Stimulated activated naive B cell treated with anti-CD40 and anti-IgM and Interleukin-4, amounts not matched to agents 10 μg/mL and 1 μg/mL and 100 μg/mL, for 72 hours (primary cell): ENCODE data around the gene CSF1.
A peak's percentile ranks its signal among the peaks of the same experiment; 100 is the strongest.

Experiments
- ATAC-seq, 2 donors: fragments of 150-1000 bp; cut with Tn5 transposase; replicated peaks; 2 replicates each; pipeline ENCODE4 v1.10.0; 2021; ENCODE audit warnings: moderate library complexity in 1 of 2
- DNase-seq: peaks from one replicate; pipeline ENCODE4 v3.0.0; 2021
- H3K27ac Mint-ChIP-seq: one replicate; pipeline ENCODE4 v1.8.0; 2022; ENCODE audit warnings: mild to moderate bottlenecking, mixed read lengths
- H3K27me3 Mint-ChIP-seq, 2 donors: one replicate each; pipeline ENCODE4 v1.8.0; 2022; ENCODE audit warnings: mixed read lengths in 2 of 2
- H3K36me3 Mint-ChIP-seq, 2 donors: one replicate each; pipeline ENCODE4 v1.8.0; 2022; ENCODE audit warnings: mixed read lengths in 2 of 2, mild to moderate bottlenecking in 1 of 2
- H3K4me1 Mint-ChIP-seq, 2 donors: one replicate each; pipeline ENCODE4 v1.8.0; 2022; ENCODE audit warnings: mixed read lengths in 2 of 2, mild to moderate bottlenecking in 1 of 2
- H3K4me3 Mint-ChIP-seq, 2 donors: one replicate each; pipeline ENCODE4 v1.8.0; 2022; ENCODE audit warnings: mild to moderate bottlenecking in 2 of 2, mixed read lengths in 2 of 2, moderate library complexity in 1 of 2
- H3K9me3 Mint-ChIP-seq, 2 donors: one replicate each; pipeline ENCODE4 v1.8.0; 2022; ENCODE audit warnings: mixed read lengths in 2 of 2, mild to moderate bottlenecking in 1 of 2

The CSF1 gene

DNA sequence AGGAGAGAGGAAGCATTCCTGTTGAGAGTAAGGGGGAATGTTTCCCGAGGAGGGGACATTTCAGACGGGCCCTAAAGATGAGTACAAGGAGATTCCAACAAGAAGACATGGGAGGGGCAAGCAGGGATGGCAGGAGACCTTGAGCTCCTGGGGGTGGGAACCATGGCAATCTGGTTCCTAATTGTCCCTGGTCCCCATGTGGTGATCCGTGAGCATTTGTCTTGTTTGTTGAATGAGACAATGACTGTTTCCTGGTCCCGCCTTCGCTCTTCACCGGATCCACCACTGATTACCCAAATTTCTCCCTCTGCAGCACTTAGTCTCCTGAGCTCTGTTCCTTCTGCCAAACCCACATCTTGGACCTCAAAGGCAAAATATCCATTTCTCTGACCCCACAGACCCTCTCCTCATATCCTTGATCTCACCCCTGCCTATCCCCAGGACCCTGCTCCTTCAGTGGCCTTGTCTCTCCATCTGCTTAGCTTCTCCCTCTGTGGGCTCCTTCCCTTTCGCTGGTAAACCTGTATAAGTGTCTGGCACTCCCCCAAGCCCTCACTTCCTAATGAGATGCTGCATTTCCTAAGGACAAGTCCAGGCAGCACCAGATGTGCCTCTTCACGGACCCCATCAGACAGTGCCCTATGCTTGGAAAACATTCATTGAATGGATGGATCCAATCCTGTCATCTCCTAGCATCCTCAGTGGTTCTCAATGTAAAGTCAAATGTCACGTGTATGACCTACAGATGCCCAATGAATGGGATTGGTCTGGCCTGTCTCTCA is 8.3 kb upstream of the CSF1 start:
- Mint-ChIP-seq H3K36me3 (peaks cover 6 to 11% of the 10 kb centered on the region in 2 donors), H3K27me3 (peaks cover 4 to 21% of the 10 kb centered on the region in 2 donors), H3K9me3 (peaks cover 0 to 3% of the 10 kb centered on the region in 2 donors), H3K27ac (no peak overlapping the region), H3K4me1 (peaks cover 51 to 66% of the 10 kb centered on the region in 2 donors), H3K4me3 (no peak overlapping the region)
- DNase-seq = no peak
- ATAC-seq = no peak

DNA sequence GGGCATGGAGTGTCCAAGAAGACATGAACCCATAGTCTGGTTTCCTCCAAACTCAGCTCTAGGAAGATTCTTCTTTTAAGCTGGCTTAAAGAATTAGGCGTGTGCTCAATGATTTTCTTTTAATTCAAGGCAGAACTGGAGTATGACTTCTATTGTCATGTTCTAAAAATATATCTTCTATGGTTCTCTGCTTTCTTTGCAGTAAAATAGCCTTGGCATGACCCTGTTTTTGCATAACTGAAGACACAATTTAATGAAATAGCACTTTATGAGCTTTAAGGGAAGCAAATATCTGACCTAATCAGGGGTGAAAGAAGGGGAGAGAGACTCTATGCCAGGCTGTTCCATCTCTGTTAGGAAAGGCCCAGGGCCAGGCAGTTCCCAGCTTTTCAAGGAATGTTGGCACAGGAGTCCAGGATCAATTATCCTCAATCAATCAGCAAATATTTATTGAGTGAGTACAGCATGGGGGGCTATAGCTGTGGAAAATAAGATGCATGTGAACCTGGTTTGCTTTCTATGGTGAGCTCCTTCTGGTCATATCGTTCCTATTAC is 7.2 kb upstream of the CSF1 start:
- Mint-ChIP-seq H3K36me3 (peaks cover 6 to 11% of the 10 kb centered on the region in 2 donors), H3K27ac (peak overlapping the region; percentile 31), H3K4me3 (no peak overlapping the region), H3K27me3 (peaks cover 4 to 21% of the 10 kb centered on the region in 2 donors), H3K9me3 (peaks cover 0 to 3% of the 10 kb centered on the region in 2 donors), H3K4me1 (peaks cover 61 to 76% of the 10 kb centered on the region in 2 donors)
- DNase-seq (no peak), ATAC-seq (no peak)

DNA sequence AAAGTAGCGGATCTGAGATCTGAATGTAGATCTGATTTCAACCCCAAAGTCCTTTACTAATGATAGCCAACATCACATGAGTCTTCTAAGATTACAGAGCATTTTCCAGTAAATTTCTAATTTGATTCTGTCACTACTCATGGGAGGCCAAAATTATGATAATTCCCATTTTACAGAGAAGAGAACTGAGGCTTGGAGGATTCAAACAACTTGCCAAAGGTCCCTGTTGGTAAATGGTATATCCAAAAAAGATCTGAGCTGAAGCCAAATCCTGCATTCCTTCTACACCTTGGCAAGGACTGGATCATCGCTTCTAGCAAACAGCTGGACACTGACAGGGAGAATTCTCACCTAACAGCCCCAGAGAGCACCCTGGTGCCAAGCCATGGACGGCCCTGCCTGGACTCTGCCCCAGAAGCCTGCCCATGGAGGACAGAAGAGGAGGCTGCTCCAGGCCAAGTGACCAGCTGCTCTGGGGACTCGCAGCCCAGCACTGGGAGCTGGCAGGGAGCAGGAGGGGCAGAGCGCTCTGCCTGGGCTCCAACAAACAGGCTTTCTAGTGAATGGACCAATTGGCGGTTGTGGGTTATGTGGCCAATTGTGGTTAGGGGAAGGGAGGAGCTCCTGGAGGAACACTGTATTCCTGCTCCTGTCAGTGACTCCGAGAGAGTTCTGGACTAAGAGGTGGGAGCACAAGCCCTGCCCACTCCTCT is 6.4 kb upstream of the CSF1 start:
- peaks cover 69 to 84% of the 10 kb centered on the region in 2 donors for H3K4me1 Mint-ChIP-seq
- peaks cover 0 to 3% of the 10 kb centered on the region in 2 donors for H3K9me3 Mint-ChIP-seq
- H3K4me3 Mint-ChIP-seq = no peak overlapping the region
- H3K36me3 Mint-ChIP-seq = peaks cover 6 to 11% of the 10 kb centered on the region in 2 donors
- H3K27ac Mint-ChIP-seq = peak overlapping the region; percentile 72
- DNase-seq (no peak), ATAC-seq (no peak)
- H3K27me3 Mint-ChIP-seq = peaks cover 4 to 21% of the 10 kb centered on the region in 2 donors

DNA sequence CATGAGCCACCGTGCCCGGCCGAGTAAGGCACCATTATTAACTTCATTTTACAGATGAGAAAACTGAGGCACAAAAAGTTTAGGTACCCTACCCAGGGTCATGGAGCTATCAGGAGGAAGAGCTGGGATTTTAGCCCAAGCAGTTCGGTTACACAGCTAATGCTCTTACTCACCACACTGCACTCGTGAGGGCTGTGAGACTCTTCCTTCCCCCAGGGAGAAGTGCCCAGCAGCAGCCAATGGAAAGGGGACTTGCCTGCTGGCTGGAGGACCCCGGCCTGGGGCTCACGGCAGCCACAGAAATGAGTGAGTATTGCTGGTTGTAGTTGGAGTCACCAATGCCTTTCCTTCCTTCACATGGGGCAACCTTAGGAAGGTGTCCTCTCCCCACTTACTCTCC is 5.2 kb upstream of the CSF1 start:
- Mint-ChIP-seq H3K4me3 (peak overlapping the region; percentile 63 to 74), H3K27me3 (peaks cover 4 to 20% of the 10 kb centered on the region in 2 donors), H3K4me1 (peaks cover 80 to 95% of the 10 kb centered on the region in 2 donors), H3K36me3 (peaks cover 6 to 15% of the 10 kb centered on the region in 2 donors), H3K27ac (peak overlapping the region; percentile 99), H3K9me3 (peaks cover 0 to 3% of the 10 kb centered on the region in 2 donors)
- ATAC-seq (peak; percentile 28 to 38), DNase-seq (no peak)

DNA sequence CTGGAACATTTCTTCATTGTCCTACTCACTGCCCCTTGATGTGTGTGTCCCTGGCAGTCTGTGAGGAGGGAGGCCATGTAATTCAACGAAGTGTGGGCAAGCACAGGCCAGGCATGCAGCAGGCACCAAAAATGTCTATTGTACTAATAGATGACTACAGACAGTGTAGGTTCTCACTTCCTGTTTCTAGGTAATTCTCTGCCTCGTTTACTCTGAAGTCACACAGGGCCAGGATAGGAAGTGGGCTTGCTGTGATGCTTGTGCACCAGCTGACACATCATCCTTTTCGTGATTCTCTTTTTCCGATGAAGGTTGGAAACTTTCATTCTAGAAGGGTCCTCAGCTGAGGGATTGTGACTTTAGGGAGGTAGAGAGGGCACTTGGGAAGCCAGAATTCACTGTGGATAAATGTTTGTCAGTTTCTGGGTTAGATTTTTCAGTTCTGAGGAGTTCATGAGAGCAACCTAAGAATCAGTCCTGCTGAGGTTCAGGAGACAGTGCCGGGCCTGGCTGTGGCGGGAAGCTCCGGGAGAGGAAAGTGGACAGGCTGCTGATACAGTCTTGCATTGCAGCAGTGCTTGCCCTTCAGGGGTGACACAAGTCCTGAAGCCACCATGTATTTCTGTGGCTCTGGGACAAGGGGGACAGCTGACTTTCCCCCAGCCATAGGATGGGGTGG is 4.3 kb upstream of the CSF1 start:
- Mint-ChIP-seq H3K36me3 (peaks cover 7 to 20% of the 10 kb centered on the region in 2 donors), H3K27me3 (peaks cover 1 to 12% of the 10 kb centered on the region in 2 donors), H3K27ac (peak overlapping the region; percentile 99), H3K4me1 (peaks cover 74 to 87% of the 10 kb centered on the region in 2 donors), H3K9me3 (peaks cover 0 to 3% of the 10 kb centered on the region in 2 donors), H3K4me3 (peak overlapping the region; percentile 63 to 74)
- ATAC-seq = peak; percentile 90 to 93
- peak; percentile 77 for DNase-seq

DNA sequence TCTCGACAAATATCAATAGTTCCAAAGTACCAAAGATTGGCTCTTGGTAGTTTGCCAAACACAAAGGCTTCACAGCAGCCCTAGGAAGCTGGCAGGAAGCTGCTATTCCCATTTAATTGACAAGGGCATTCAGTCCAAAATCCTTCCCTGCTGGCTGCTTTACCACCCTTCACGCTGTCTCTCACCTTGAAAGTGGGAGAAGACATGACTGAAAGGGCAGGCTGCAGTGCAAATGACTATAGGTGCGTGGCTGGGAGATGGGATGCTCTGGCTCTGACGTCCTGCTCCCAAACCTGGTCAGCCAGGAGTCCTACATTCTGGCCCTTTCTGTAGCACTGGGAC is 3.8 kb upstream of the CSF1 start:
- peaks cover 7 to 25% of the 10 kb centered on the region in 2 donors for H3K36me3 Mint-ChIP-seq
- H3K27ac Mint-ChIP-seq = peak overlapping the region; percentile 99
- no peak for DNase-seq
- no peak for ATAC-seq
- H3K27me3 Mint-ChIP-seq = peaks cover 0 to 10% of the 10 kb centered on the region in 2 donors
- H3K4me3 Mint-ChIP-seq = peak overlapping the region in 1 of 2 donors; percentile 30
- H3K4me1 Mint-ChIP-seq = peaks cover 74 to 87% of the 10 kb centered on the region in 2 donors
- H3K9me3 Mint-ChIP-seq = peaks cover 0 to 3% of the 10 kb centered on the region in 2 donors

DNA sequence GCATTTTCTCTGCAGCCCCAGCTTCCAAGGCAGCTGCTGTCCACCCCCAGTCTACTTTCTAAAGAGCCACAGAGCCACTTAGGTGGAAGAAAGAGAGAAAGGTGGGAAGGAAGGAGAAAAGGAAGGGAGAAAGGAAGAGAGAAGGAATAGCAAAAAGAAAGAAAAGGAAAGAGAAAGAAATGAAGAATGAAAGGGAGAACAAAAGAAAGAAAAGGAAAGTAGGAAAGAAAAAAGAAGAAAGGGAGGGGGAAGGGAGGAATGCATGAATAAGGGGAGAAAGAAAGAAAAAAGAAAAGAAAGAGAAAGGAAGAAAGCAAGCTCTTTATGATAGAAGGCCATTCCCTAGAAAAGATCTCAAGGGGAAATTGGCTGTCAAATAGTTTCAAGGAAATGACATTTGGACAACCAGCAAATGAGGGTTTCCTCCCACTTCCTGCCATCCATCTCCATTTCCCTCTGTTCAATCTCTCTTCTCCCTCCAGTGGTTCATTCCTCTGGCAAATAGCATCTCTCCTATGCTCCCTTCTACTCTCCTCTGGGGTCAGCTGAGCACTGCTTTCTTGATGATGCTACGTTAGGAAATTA is 3.4 kb upstream of the CSF1 start:
- peaks cover 0 to 9% of the 10 kb centered on the region in 2 donors for H3K27me3 Mint-ChIP-seq
- no peak for DNase-seq
- no peak for ATAC-seq
- H3K4me1 Mint-ChIP-seq = peaks cover 74 to 87% of the 10 kb centered on the region in 2 donors
- peaks cover 0 to 3% of the 10 kb centered on the region in 2 donors for H3K9me3 Mint-ChIP-seq
- H3K27ac Mint-ChIP-seq = peak overlapping the region; percentile 99
- H3K4me3 Mint-ChIP-seq = peak overlapping the region in 1 of 2 donors; percentile 30
- peaks cover 10 to 30% of the 10 kb centered on the region in 2 donors for H3K36me3 Mint-ChIP-seq

DNA sequence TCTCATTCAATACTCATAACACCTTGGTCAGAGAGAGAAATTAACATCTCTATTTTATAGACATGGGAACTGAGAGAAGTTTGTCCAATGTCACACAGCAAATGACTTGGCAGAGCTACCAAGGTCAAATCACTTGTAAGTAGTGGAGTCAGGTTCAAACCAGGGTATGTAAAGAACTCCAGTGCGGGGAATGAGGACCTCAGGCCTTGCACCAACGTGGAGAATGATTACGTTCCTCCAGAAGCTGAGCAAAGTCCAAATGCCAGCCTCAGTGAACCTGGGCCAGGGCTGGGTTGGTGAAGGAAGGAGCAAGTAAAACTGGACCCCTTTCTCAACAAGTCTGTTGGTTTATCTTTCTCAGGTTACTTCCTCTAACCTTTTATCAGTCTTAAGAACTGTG is 1.8 kb upstream of the CSF1 start:
- H3K27ac Mint-ChIP-seq = peak overlapping the region; percentile 99
- DNase-seq (no peak), ATAC-seq (no peak)
- no peaks in the 10 kb centered on the region for H3K9me3 Mint-ChIP-seq
- peaks cover 22 to 43% of the 10 kb centered on the region in 2 donors for H3K36me3 Mint-ChIP-seq
- peaks cover 75 to 87% of the 10 kb centered on the region in 2 donors for H3K4me1 Mint-ChIP-seq
- H3K27me3 Mint-ChIP-seq = peaks cover 7 to 8% of the 10 kb centered on the region in 2 donors
- peak overlapping the region in 1 of 2 donors; percentile 23 for H3K4me3 Mint-ChIP-seq

DNA sequence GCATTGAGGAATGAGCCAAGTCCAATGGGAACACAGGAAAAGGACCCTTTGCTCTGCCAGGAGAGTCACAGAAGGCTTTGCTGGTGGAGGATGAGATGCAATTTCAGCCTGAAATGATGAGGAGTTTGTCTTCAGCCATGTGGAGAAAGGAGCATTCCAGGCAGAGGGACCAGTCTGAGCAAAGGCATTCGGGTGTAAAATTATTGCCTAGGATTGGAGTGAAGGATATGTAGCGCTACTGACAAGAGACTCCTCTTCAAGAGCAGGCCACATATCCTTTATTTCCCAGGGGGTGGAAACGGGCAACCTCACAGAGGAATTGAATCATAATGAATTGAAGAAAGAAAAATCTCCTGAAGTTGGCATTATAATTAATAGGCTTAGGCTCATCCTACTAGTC is 1.1 kb upstream of the CSF1 start:
- peak overlapping the region; percentile 95 for H3K27ac Mint-ChIP-seq
- ATAC-seq (no peak), DNase-seq (no peak)
- peaks cover 27 to 48% of the 10 kb centered on the region in 2 donors for H3K36me3 Mint-ChIP-seq
- no peaks in the 10 kb centered on the region for H3K9me3 Mint-ChIP-seq
- peaks cover 8 to 11% of the 10 kb centered on the region in 2 donors for H3K27me3 Mint-ChIP-seq
- peaks cover 73 to 85% of the 10 kb centered on the region in 2 donors for H3K4me1 Mint-ChIP-seq
- H3K4me3 Mint-ChIP-seq = peak overlapping the region; percentile 86 to 98

DNA sequence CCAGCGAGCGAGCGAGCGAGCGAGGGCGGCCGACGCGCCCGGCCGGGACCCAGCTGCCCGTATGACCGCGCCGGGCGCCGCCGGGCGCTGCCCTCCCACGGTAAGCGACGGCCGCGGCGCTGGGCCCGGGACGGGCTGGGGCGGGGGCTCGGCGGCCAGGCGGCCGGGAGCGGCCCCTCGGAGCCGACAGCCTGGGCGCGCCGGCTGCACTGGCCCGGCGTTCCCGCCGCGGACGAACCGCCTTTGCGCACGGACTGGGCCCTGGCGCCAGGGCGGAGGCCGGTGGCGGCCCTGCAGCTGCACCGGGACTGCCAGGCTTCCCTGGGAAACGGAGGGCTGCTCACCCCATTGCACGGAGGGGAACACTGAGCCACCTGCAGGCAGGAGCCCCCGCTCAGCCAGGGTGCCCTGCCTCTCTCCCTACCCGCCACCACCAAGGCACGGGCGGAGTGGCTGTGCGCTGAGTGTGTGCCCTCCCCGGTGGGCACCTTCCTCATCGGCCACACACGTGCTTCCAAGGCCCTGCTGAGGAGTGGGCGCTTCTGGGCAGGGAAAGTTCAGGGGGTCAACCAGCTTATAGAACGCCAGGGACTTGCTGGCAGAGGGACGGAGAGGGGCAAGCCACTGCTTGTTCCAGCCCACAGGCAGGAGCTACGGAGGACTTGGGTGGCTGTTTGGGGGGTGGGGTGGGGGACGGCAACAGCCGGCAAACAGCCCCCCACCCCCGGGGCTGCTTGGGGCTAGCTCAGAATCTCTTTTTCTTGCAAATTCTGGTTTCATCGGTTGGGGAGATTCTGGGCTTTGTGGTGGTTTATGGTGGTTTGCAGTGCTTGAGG is 532 bp downstream of the CSF1 start:
- Mint-ChIP-seq H3K36me3 (peaks cover 41 to 59% of the 10 kb centered on the region in 2 donors), H3K27ac (peak overlapping the region; percentile 95), H3K27me3 (peaks cover 10 to 11% of the 10 kb centered on the region in 2 donors), H3K4me1 (peaks cover 68 to 80% of the 10 kb centered on the region in 2 donors), H3K4me3 (peak overlapping the region; percentile 92 to 98), H3K9me3 (no peaks in the 10 kb centered on the region)
- DNase-seq = no peak
- ATAC-seq = peak in 1 of 2 donors; percentile 10

DNA sequence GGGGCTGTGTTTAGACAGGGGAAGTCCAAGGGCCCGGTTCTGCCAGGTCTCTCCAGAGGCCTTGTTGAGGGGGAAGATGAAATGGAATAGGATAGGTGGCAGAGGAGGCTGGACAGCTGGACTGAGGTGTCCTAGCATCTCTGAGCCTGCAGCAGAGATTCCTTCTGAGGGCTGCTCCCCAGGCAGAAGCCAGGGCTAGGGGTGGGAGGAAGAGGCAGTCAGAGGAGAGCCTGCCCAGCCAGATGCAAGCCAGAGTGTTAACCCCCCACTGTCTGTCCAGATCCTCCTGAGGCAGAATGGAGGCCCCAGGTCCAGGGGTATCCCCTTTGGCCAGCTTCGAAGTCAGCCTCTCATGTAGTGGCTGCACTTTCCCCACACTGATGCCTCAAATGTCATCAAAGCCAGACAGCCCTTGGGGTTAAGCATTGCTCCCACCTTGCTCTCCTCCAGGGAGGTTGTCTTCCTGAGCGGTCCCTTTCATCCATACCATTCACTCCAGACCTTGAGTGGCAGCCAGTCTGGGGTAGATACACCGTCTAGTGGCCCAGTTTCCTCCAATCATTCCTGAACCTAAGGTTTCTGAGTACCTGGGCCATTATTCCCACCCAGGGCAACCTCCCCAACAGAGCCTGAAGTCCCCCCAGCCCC is 1.7 kb downstream of the CSF1 start:
- ATAC-seq (no peak), DNase-seq (no peak)
- H3K36me3 Mint-ChIP-seq = peaks cover 53 to 67% of the 10 kb centered on the region in 2 donors
- H3K27me3 Mint-ChIP-seq = peaks cover 11 to 16% of the 10 kb centered on the region in 2 donors
- peaks cover 68 to 73% of the 10 kb centered on the region in 2 donors for H3K4me1 Mint-ChIP-seq
- H3K9me3 Mint-ChIP-seq = no peaks in the 10 kb centered on the region
- peak overlapping the region; percentile 83 to 92 for H3K4me3 Mint-ChIP-seq
- H3K27ac Mint-ChIP-seq = peak overlapping the region; percentile 92

DNA sequence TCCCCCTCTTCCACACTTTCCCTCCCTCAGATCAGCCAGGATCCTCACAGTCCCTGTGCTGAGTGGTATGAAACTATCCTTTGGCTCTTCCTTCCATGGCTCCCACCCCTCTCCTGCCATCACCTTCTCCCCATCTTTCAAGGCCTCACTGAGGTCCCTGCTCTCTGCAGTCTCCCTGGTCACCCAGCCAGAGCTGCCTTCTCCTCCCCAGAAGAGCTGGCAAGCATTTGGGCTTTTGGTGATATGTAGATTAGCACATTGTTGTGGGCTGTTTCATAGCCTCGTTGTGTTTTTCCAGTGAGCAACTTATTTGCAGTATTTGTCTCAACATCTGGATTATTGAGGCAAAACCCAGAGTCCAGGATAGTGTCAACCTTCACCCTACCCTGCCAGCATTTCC is 2.2 kb downstream of the CSF1 start:
- Mint-ChIP-seq H3K4me3 (peak overlapping the region; percentile 83 to 92), H3K27me3 (peaks cover 11 to 16% of the 10 kb centered on the region in 2 donors), H3K27ac (peak overlapping the region; percentile 92), H3K9me3 (no peaks in the 10 kb centered on the region), H3K4me1 (peaks cover 62 to 68% of the 10 kb centered on the region in 2 donors), H3K36me3 (peaks cover 57 to 73% of the 10 kb centered on the region in 2 donors)
- ATAC-seq (no peak), DNase-seq (no peak)
